GM10266 (cell line): ENCODE data around the gene PROM1.
A peak's percentile ranks its signal among the peaks of the same experiment; 100 is the strongest.

Experiments
- DNase-seq: peaks from one replicate; pipeline ENCODE4 v3.0.0; 2012; ENCODE audit errors: extremely low spot score
- CTCF ChIP-seq: IDR thresholded peaks from 2 replicates; pipeline ENCODE4 v1.5.1; 2012; ENCODE audit warnings: mild to moderate bottlenecking, low read depth; ENCODE audit not compliant: control insufficient read depth, insufficient read depth; ENCODE audit errors: missing control alignments

Gene PROM1

GRCh38 chr4:16124232-16124631 lies 40.4 kb upstream of the PROM1 start:
- no peak for TF ChIP-seq CTCF
- DNase-seq: no peak

DNA sequence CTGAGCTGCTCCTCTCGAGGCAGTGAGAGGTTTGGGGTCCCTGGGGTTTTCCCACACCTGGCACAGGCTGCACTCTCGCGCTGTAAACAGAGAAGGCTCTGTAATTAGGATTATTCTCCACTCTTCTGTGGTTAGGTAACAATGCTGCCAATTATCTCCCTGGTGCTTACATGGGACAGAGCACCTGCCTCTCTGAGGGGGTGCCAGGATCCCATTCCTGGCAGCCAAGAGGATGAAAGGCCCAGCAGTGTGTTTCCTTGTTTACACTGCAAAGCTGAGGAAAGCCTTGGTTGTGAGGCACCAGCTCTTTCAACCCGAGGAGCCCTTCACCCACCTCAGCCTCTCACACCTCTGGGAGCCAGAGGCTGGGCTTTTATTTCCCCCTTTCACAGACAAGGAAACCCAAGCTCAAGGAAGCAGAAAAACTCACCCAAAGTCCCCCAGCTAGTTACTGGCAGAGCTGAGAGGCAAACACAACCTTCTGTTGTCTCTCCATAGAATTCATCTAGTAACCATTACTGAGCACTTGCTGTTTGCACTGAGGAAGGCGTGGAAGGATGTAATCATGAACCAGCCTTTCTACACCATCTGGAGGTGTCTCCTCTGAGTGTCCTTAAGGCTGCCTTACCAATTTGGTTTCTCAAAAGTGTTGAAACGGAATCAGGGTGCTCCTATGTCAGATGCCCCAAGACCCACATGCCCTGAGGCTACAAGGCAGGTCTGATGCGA lies 39.7 kb upstream of the PROM1 start:
- no peak for DNase-seq
- TF ChIP-seq CTCF: no peak

GRCh38 chr4:16122784-16123183 lies 39.0 kb upstream of the PROM1 start:
- TF ChIP-seq CTCF: no peak
- DNase-seq: no peak

DNA sequence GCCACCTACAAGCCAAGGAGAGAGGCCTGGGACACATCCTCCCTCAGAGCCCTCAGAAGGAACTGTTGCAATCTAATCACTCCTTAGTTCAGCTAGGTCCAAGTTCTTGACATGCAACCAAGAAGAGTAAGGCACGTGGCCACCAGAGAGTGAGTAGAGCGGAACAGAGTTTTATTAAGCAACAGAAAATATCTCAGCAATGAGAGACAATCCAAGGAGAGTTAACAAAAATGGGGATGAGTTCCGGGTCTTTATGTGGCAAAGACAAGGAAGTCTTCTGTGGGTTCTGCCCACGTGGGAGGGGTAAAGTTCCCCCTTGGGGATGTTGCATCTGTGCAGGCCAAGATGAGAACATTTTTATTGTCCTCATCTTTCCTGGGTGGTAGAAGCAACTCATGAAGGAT lies 38.5 kb upstream of the PROM1 start:
- TF ChIP-seq CTCF: no peak
- no peak for DNase-seq

DNA sequence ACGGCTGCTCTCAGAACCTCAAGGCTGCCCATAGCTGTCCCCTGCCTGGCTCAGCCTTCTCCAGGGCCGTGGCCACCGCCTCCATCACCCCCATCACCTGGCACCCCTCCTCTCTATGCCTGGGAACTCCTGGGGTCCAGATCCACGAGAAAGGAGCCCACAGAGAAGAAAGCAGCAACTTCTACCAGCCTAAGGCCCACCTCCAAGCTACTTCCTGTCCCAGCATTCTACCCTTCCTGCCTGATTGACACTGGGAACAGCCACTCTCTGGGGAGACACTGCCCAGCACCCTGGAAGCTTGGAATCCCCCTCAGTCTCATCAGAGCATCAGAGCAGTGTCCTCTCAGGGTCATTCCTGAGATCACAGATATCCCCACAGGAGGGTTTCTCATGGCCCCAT lies 36.9 kb upstream of the PROM1 start:
- DNase-seq: peak; percentile 49
- no peak for TF ChIP-seq CTCF

DNA sequence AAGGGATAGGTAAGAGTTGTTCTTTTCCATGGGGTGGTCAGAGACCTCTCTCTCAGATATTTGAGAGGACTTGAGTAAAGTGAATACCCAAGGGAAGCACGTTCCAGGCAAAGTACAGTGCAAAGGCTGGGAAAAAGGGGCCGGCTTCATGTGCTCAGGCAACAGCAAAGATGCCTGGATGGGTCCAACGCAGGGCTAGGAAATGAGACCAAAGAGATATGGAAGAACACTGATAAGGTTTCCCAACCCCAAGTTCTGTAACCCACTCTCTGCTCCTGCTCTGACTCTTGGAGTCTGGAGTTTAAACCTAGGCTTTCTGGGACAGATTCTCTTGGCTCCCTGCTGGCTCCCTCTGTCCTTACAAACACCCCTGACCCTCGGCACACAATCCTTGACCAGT lies 36.2 kb upstream of the PROM1 start:
- no peak for TF ChIP-seq CTCF
- no peak for DNase-seq

GRCh38 chr4:16118090-16118489 lies 34.3 kb upstream of the PROM1 start:
- no peak for TF ChIP-seq CTCF
- DNase-seq: no peak
